IMR-90 (cell line): ENCODE results near the gene ANKRD10. TPM values are rescaled to one million over a fixed set of nuclear protein-coding genes. Genes with fewer than 3 reads are reported as not detected.
A peak's percentile ranks its signal among the peaks of the same experiment; 100 is the strongest.
"Not testable (repeated sequence)": the region's sequence is repeated elsewhere in the genome, so short reads cannot be mapped to it uniquely, and the experiment has no call there.

ENCODE experiments used
- ATAC-seq: fragments of 200-7000 bp; cut with Tn5 transposase; 2 replicates; pipeline ENCODE4 v1.9.1; 2020; ENCODE audit warnings: low read depth, mild to moderate bottlenecking, moderate library complexity
- BruUV-seq: library from RNA; stranded (reverse); fragments of 400-500 nt; replicated peaks from 2 replicates; lab custom pipeline; 2021; lab: Mats Ljungman, UMichigan
- CTCF ChIA-PET: fragments of 300-600 bp; formaldehyde crosslinking; extraction: SDS; loops from one replicate; lab custom pipeline; 2021; ENCODE audit warnings: antibody characterized with exemption; lab: Yijun Ruan, JAX
- POLR2A ChIA-PET: fragments of 300-600 bp; sonication (Branson Sonifier 250); formaldehyde crosslinking; loops from one replicate; lab custom pipeline; 2022; ENCODE audit warnings: antibody characterized with exemption; ENCODE audit not compliant: unreplicated experiment; lab: Charles Lee
- DNase-seq: peaks from one replicate; pipeline ENCODE4 v3.0.0; 2013
- H2AFZ ChIP-seq: replicated peaks from 2 replicates; pipeline ENCODE3; 2013; ENCODE audit warnings: low read length, mild to moderate bottlenecking; ENCODE audit not compliant: poor library complexity
- H2AK5ac ChIP-seq: 2 replicates; pipeline ENCODE4 v1.6.1; 2013; ENCODE audit warnings: low read depth, low read length, inconsistent platforms
- H2AK9ac ChIP-seq: replicated peaks from 2 replicates; pipeline ENCODE3; 2013; ENCODE audit warnings: mild to moderate bottlenecking, low read depth, low read length, moderate library complexity; ENCODE audit not compliant: poor library complexity
- H2BK120ac ChIP-seq: 2 replicates; pipeline ENCODE4 v1.6.1; 2013; ENCODE audit warnings: low read depth, low read length, inconsistent platforms
- H2BK15ac ChIP-seq: 3 replicates; pipeline ENCODE4 v1.6.1; 2013; ENCODE audit warnings: low read depth, low read length, inconsistent platforms
- H2BK20ac ChIP-seq: 2 replicates; pipeline ENCODE4 v1.6.1; 2013; ENCODE audit warnings: low read depth, mild to moderate bottlenecking, inconsistent platforms, low read length, moderate library complexity
- H2BK5ac ChIP-seq: 2 replicates; pipeline ENCODE4 v1.6.1; 2013; ENCODE audit warnings: mild to moderate bottlenecking, low read depth, low read length, inconsistent platforms; ENCODE audit not compliant: poor library complexity, severe bottlenecking
- H3K14ac ChIP-seq: replicated peaks from 2 replicates; pipeline ENCODE4 v1.6.1; 2013; ENCODE audit warnings: low read depth, low read length, inconsistent platforms
- H3K18ac ChIP-seq: 2 replicates; pipeline ENCODE4 v1.6.1; 2013; ENCODE audit warnings: low read depth, low read length, control low read depth
- H3K23ac ChIP-seq: 2 replicates; pipeline ENCODE4 v1.6.1; 2013; ENCODE audit warnings: low read depth, low read length, inconsistent platforms
- H3K27ac ChIP-seq: 2 replicates; pipeline ENCODE4 v1.5.1; 2013; ENCODE audit warnings: mild to moderate bottlenecking, control low read depth, low read length; ENCODE audit not compliant: insufficient read depth
- H3K27me3 ChIP-seq: 2 replicates; pipeline ENCODE4 v1.6.1; 2013; ENCODE audit warnings: low read length; ENCODE audit not compliant: control insufficient read depth, insufficient read depth
- H3K36me3 ChIP-seq: 2 replicates; pipeline ENCODE4 v1.6.1; 2013; ENCODE audit warnings: low read length, mixed read lengths; ENCODE audit not compliant: control insufficient read depth, insufficient read depth
- H3K4ac ChIP-seq: 2 replicates; pipeline ENCODE4 v1.6.1; 2013; ENCODE audit warnings: low read depth, low read length, inconsistent platforms
- H3K4me1 ChIP-seq: 2 replicates; pipeline ENCODE4 v1.6.1; 2013; ENCODE audit warnings: low read length, mixed read lengths; ENCODE audit not compliant: control insufficient read depth, insufficient read depth
- H3K4me2 ChIP-seq: 2 replicates; pipeline ENCODE4 v1.6.1; 2013; ENCODE audit warnings: low read depth, mild to moderate bottlenecking, control low read depth, low read length, moderate library complexity
- H3K4me3 ChIP-seq: 2 replicates; pipeline ENCODE4 v1.5.1; 2013; ENCODE audit warnings: low read depth, mild to moderate bottlenecking, control low read depth, low read length, moderate library complexity; ENCODE audit not compliant: insufficient read depth
- H3K56ac ChIP-seq: 2 replicates; pipeline ENCODE4 v1.6.1; 2013; ENCODE audit warnings: low read length, inconsistent platforms; ENCODE audit not compliant: insufficient read depth; ENCODE audit errors: extremely low read depth
- H3K79me1 ChIP-seq, 2 experiments: 2 replicates each; pipeline ENCODE4 v1.6.1; 2013; ENCODE audit warnings: low read length in 2 of 2, inconsistent platforms in 1 of 2, low read depth in 1 of 2
- H3K9ac ChIP-seq: 2 replicates; pipeline ENCODE4 v1.6.1; 2013; ENCODE audit warnings: low read depth, low read length, control low read depth
- H3K9me1 ChIP-seq: 2 replicates; pipeline ENCODE4 v1.6.1; 2013; ENCODE audit warnings: low read length, inconsistent platforms; ENCODE audit not compliant: insufficient read depth
- H3K9me3 ChIP-seq: 2 replicates; pipeline ENCODE4 v1.6.1; 2013; ENCODE audit warnings: low read length; ENCODE audit not compliant: control insufficient read depth, insufficient read depth
- H4K20me1 ChIP-seq: 2 replicates; pipeline ENCODE4 v1.6.1; 2013; ENCODE audit warnings: low read length, inconsistent platforms; ENCODE audit not compliant: insufficient read depth
- H4K5ac ChIP-seq: 2 replicates; pipeline ENCODE4 v1.6.1; 2013; ENCODE audit warnings: mild to moderate bottlenecking, low read depth, low read length, control low read depth
- H4K8ac ChIP-seq, 2 experiments: 2 replicates each; pipeline ENCODE4 v1.6.1; 2013; ENCODE audit warnings: low read depth in 2 of 2, low read length in 2 of 2, control low read depth in 1 of 2, inconsistent platforms in 1 of 2
- H4K91ac ChIP-seq: 2 replicates; pipeline ENCODE4 v1.6.1; 2013; ENCODE audit warnings: low read depth, low read length, inconsistent platforms; ENCODE audit not compliant: insufficient read depth
- CEBPB ChIP-seq: IDR thresholded peaks from 2 replicates; pipeline ENCODE4 v1.6.1; 2012; ENCODE audit warnings: low read depth, low read length, improper control_type of control experiment
- WGBS, 2 experiments: methylation state at CpG; one replicate each; pipeline versions ENCODE4 v1.1.5 to v1.1.7; 2013; ENCODE audit warnings: missing lambda C conversion rate in 2 of 2; ENCODE audit not compliant: insufficient read length in 1 of 2; ENCODE audit errors: extremely low coverage in 2 of 2; 5-methylcytosine and 5-hydroxymethylcytosine counted together
- dilution Hi-C: fragments of 300-500 bp; cut with HindIII; formaldehyde crosslinking; loops from one replicate; pipeline ENCODE4 v1.14.3; 2018; ENCODE audit warnings: low sequenced_read_pairs; ENCODE audit not compliant: unreplicated experiment
- in situ Hi-C: fragments of 300-500 bp; cut with MboI; formaldehyde crosslinking; loops from 3 replicates; pipeline ENCODE4 v1.14.3; 2019; ENCODE audit warnings: low sequenced_read_pairs, inconsistent platforms, mixed read lengths
- intact Hi-C: fragments of 100-400 bp; cut with micrococcal nuclease; formaldehyde crosslinking; loops from 2 replicates; pipeline ENCODE4 v1.10.0; 2022
- polyA plus RNA-seq, 3 experiments: library from polyadenylated mRNA; depleted of rRNA; stranded (reverse); fragments of >200 nt; gene quantifications; 2 replicates each; pipeline ENCODE4 v1.2.3, GENCODE V29; 2012; ENCODE audit warnings: low replicate concordance in 1 of 3
- total RNA-seq: library from RNA; depleted of rRNA; stranded (reverse); fragments of >200 nt; gene quantifications from 2 replicates; pipeline ENCODE4 v1.2.3, GENCODE V29; 2012

ANKRD10 gene
- total and polyA plus RNA-seq, 2 of the 4 experiments (the other 2 are of a cell fraction), result 18.3 to 31.1 TPM

DNA sequence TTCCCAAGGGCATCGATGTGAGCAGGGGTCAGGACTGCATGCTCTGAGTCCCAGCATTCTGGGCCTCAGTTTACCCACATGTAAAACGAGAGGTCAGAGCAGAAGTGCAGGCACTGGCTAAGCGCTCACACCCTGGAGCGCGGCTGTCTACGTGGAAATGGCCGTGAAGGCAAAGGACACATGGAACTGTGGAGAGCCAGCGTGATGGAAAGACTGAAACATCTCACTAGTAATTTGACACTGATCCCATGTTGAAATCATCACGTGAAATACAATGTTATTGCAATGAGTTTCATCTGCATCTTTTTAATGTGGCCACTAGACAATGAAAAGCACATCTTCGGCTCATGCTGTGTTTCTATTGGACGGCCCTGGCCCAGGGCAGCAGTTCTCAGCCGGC lies 41.3 kb upstream of the ANKRD10 start:
- CTCF ChIA-PET, in situ Hi-C loops, dilution Hi-C loops, H4K20me1 ChIP-seq, H3K27me3 ChIP-seq, intact Hi-C loops, POLR2A ChIA-PET, H2AFZ ChIP-seq, BruUV-seq, H2AK9ac ChIP-seq, H3K9ac ChIP-seq, ATAC-seq, H3K23ac ChIP-seq, H3K9me3 ChIP-seq, H3K56ac ChIP-seq, H3K36me3 ChIP-seq, H3K4me2 ChIP-seq, H3K9me1 ChIP-seq, H3K79me1 ChIP-seq, H3K4me3 ChIP-seq: not testable (repeated sequence)
- Histone ChIP-seq H4K8ac (peak overlapping the region in 1 of 2 experiments; percentile 71; a peak in 2 of 4 replicates), H4K5ac (peak overlapping the region; percentile 21; the same call in 1 of the 2 replicates), H3K4ac (peak overlapping the region; percentile 90), H2BK5ac (peak overlapping the region; percentile 36), H2BK120ac (peak overlapping the region; percentile 93), H2BK15ac (peak overlapping the region; percentile 96; the same call in 1 of the 3 replicates), H3K4me1 (peaks cover 16% of the 10 kb centered on the region), H3K27ac (peak overlapping the region; percentile 46; the same call in 1 of the 2 replicates), H4K91ac (peak overlapping the region; percentile 79), H2BK20ac (peak overlapping the region; percentile 93), H3K18ac (peak overlapping the region; percentile 54), H3K14ac (peak overlapping the region; percentile 72; the same call in 1 of the 2 replicates), H2AK5ac (peak overlapping the region; percentile 88)
- peak; percentile 19 for DNase-seq
- 80% methylated on average over 1 of the region's 12 CpGs; no CpG with 5 or more reads in 1 of the 2 experiments for WGBS, 2 experiments
- peak; percentile 7; the same call in 1 of the 2 replicates for TF ChIP-seq CEBPB

DNA sequence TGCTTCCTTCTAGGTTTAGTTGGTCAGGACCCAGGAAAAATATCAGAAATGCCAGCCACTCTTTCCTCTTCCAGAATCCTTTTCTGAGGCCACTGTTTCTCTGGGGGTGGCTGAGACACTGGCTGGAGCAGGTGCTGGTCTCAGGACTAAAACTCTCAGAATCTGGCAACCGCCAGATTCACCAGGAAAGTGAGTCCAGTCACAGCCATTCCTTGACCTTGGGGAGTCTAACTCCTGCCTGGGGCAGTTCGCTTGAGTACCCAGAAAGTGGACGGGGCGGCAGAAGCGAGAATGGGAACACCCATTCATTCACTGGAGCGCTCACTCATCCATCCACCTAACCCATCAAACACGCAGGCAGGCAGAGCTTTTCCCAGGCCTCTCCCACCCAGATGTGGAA lies 40.7 kb upstream of the ANKRD10 start:
- peak overlapping the region; percentile 83 for H3K4ac ChIP-seq
- in situ Hi-C loops, BruUV-seq: not testable (repeated sequence)

More for the DNA sequence above, 40.7 kb upstream of the ANKRD10 start:
- Histone ChIP-seq H3K27ac (peak overlapping the region; percentile 96), H4K8ac (peak overlapping the region; percentile 43 to 83; a peak in 3 of 4 replicates), H4K91ac (peak overlapping the region; percentile 91), H2BK15ac (peak overlapping the region; percentile 62; the same call in 1 of the 3 replicates), H3K14ac (peak overlapping the region; percentile 57; the same call in 1 of the 2 replicates), H2BK120ac (peak overlapping the region; percentile 97), H3K56ac (peak overlapping the region; percentile 79; the same call in 1 of the 2 replicates), H2BK5ac (peak overlapping the region; percentile 80), H3K9ac (peak overlapping the region; percentile 55), H2BK20ac (peak overlapping the region; percentile 96), H3K4me1 (peaks cover 16% of the 10 kb centered on the region), H3K18ac (peak overlapping the region; percentile 88), H2AK5ac (peak overlapping the region; percentile 82), H3K23ac (peak overlapping the region; percentile 84; the same call in 1 of the 2 replicates), H4K5ac (peak overlapping the region; percentile 94)
- H3K36me3 ChIP-seq, CTCF ChIA-PET, H3K9me1 ChIP-seq, dilution Hi-C loops, H4K20me1 ChIP-seq, H2AFZ ChIP-seq, H3K27me3 ChIP-seq, H3K4me2 ChIP-seq, H3K9me3 ChIP-seq, DNase-seq, H3K4me3 ChIP-seq, H2AK9ac ChIP-seq, H3K79me1 ChIP-seq: not testable (repeated sequence)
- POLR2A ChIA-PET, result interaction anchor here (0.7 kb wide), 1 partner anchor 11 kb away, joined by 3 read pairs; no protein-coding TSS in a partner anchor
- intact Hi-C loops, result loop anchor here (2.0 kb wide), 1 partner anchor 39 kb away; no protein-coding TSS in a partner anchor
- peak; percentile 6 for ATAC-seq
- 60% methylated on average over 1 of the region's 7 CpGs; no CpG with 5 or more reads in 1 of the 2 experiments for WGBS, 2 experiments
